ENCODE results near the gene OLFM2.

DNA sequence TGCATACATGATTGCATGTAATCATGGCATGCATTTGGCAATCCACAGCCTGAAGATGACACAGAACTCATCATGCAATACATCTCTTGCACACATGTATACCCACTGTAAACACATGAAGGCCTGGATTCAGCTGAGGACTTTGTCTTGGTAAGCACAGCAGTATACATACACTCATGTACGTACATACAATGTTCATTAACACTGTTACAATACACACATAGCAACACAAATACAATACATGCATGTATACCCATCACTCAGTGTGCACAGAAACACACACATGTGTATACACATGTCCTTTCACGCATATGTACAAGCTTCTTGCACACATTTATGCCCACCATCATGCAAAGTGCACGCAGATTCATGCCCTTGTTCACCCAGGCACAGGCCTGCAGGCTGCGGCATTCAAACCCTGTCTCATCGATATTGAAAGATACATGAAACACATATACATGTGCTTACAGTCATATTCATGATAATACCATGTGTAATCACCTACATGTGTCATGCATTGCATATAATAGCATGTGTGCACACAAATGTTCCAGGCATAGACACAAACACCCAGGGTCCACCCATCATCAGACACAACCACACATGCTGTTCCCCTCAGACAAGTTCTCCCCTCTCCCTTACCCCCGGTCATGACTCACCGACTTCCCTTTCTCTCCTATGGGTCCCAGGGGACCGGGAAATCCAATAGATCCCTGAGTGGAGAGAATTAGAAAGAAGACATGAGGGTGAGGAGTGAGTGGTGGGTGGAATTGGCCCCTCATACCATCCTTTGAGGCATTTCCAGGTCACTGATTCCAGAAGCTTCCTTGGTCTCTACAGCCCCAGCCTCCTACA, 45.3 kb upstream of the OLFM2 start:
- TF ChIP-seq, protein P1, sequence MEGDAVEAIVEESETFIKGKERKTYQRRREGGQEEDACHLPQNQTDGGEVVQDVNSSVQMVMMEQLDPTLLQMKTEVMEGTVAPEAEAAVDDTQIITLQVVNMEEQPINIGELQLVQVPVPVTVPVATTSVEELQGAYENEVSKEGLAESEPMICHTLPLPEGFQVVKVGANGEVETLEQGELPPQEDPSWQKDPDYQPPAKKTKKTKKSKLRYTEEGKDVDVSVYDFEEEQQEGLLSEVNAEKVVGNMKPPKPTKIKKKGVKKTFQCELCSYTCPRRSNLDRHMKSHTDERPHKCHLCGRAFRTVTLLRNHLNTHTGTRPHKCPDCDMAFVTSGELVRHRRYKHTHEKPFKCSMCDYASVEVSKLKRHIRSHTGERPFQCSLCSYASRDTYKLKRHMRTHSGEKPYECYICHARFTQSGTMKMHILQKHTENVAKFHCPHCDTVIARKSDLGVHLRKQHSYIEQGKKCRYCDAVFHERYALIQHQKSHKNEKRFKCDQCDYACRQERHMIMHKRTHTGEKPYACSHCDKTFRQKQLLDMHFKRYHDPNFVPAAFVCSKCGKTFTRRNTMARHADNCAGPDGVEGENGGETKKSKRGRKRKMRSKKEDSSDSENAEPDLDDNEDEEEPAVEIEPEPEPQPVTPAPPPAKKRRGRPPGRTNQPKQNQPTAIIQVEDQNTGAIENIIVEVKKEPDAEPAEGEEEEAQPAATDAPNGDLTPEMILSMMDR (IDR thresholded peaks at IDR 0.05 in 2 of 3, conservative IDR thresholded peaks at IDR 0.05 in 1 of 3; ENCODE audit: borderline replicate concordance in 1 of 3, insufficient read depth in 1 of 3, low read depth in 2 of 3, low read length in 2 of 3) = no peak
- no peak for TF ChIP-seq EZH2phosphoT487 (IDR thresholded peaks at IDR 0.05; ENCODE audit: borderline replicate concordance)
- TF ChIP-seq, protein P2, sequence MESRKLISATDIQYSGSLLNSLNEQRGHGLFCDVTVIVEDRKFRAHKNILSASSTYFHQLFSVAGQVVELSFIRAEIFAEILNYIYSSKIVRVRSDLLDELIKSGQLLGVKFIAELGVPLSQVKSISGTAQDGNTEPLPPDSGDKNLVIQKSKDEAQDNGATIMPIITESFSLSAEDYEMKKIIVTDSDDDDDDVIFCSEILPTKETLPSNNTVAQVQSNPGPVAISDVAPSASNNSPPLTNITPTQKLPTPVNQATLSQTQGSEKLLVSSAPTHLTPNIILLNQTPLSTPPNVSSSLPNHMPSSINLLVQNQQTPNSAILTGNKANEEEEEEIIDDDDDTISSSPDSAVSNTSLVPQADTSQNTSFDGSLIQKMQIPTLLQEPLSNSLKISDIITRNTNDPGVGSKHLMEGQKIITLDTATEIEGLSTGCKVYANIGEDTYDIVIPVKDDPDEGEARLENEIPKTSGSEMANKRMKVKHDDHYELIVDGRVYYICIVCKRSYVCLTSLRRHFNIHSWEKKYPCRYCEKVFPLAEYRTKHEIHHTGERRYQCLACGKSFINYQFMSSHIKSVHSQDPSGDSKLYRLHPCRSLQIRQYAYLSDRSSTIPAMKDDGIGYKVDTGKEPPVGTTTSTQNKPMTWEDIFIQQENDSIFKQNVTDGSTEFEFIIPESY (IDR thresholded peaks at IDR 0.05; ENCODE audit: extremely low read depth, insufficient replicate concordance, low read length) = no peak
- TF ChIP-seq, protein P3, sequence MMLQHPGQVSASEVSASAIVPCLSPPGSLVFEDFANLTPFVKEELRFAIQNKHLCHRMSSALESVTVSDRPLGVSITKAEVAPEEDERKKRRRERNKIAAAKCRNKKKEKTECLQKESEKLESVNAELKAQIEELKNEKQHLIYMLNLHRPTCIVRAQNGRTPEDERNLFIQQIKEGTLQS (IDR thresholded peaks at IDR 0.05) = no peak
